ENCODE results near the gene FGD5. TPM values are rescaled to one million over a fixed set of nuclear protein-coding genes. Genes with fewer than 3 reads are reported as not detected.
A peak's percentile ranks its signal among the peaks of the same experiment; 100 is the strongest.

FGD5 gene
- polyA plus RNA-seq, 1 donor (not counting 4 experiments of a cell fraction or from before 2014, with no cell fraction given) = not detected

- no peak for DNase-seq (ENCODE audit: low read depth, low spot score)
- Histone ChIP-seq H3K9me1 (ENCODE audit: control insufficient read depth, extremely low read depth, insufficient read depth, low read length) (peaks cover 6% of the 10 kb centered on the region), H3K9me3 (ENCODE audit: control insufficient read depth, low read depth, low read length) (no peaks in the 10 kb centered on the region), H3K4me3 (ENCODE audit: control insufficient read depth in 2 of 3, extremely low read depth in 1 of 3, insufficient read depth in 2 of 3, low read depth in 1 of 3, low read length in 3 of 3) (peak within 1 kb of the TSS; percentile 86 to 97 (median 95)), H3K79me2 (ENCODE audit: control insufficient read depth, insufficient read depth, low read length) (peaks cover 67% of the 10 kb centered on the region), H3K4me2 (ENCODE audit: control insufficient read depth, extremely low read depth, insufficient read depth, low read depth, low read length) (peak within 1 kb of the TSS; percentile 92), H3K36me3 (ENCODE audit: control insufficient read depth in 2 of 2, extremely low read depth in 1 of 2, insufficient read depth in 2 of 2, low read length in 2 of 2) (peaks cover 6 to 14% of the 10 kb centered on the region in 2 experiments), H3K27ac (ENCODE audit: control insufficient read depth, insufficient read depth, low read length) (peak within 1 kb of the TSS; percentile 94), H3K9ac (ENCODE audit: control insufficient read depth, extremely low read depth, insufficient read depth, low read length) (peak within 1 kb of the TSS; percentile 96), H2AFZ (ENCODE audit: control insufficient read depth, low read length) (peak within 1 kb of the TSS; percentile 91), H3K27me3 (ENCODE audit: control insufficient read depth, extremely low read depth, insufficient read depth, low read length) (no peaks in the 10 kb centered on the region), H4K20me1 (ENCODE audit: control insufficient read depth, extremely low read depth, insufficient read depth, low read length) (no peaks in the 10 kb centered on the region), H3K4me1 (ENCODE audit: control insufficient read depth, extremely low read depth, insufficient read depth, low read length) (peaks cover 7% of the 10 kb centered on the region)
- dilution Hi-C loops (cut with MboI; ENCODE audit: extremely low pct_ligation_motif_present, low sequenced_read_pairs) = no loop called here
- FAIRE-seq = no peak
- no peak for TF ChIP-seq CTCF (optimal IDR thresholded peaks at IDR 0.05 in 1 of 3, IDR thresholded peaks at IDR 0.05 in 1 of 3, conservative IDR thresholded peaks at IDR 0.05 in 1 of 3; ENCODE audit: extremely low read depth in 1 of 3, insufficient read depth in 2 of 3, low read length in 3 of 3)
- no peak for TF ChIP-seq EZH2 (IDR thresholded peaks at IDR 0.05; ENCODE audit: low read length)
These were observed 128.5 kb downstream of the FGD5 start, which contains the start of gene NR2C2 for GRCh38 chr3:14947100-14947885. Gene NR2C2 (plus strand): TSS chr3:14947583. CDS start chr3:15003915, 56,332 bp downstream.

- Histone ChIP-seq H3K79me2 (ENCODE audit: control insufficient read depth, insufficient read depth, low read length) (peaks cover 74% of the 10 kb centered on the region), H4K20me1 (ENCODE audit: control insufficient read depth, extremely low read depth, insufficient read depth, low read length) (no peaks in the 10 kb centered on the region), H3K9me1 (ENCODE audit: control insufficient read depth, extremely low read depth, insufficient read depth, low read length) (peaks cover 6% of the 10 kb centered on the region), H3K4me3 (ENCODE audit: control insufficient read depth in 2 of 3, extremely low read depth in 1 of 3, insufficient read depth in 2 of 3, low read depth in 1 of 3, low read length in 3 of 3) (peak overlapping the region; percentile 86 to 97 (median 95)), H3K27ac (ENCODE audit: control insufficient read depth, insufficient read depth, low read length) (peak overlapping the region; percentile 94), H3K4me1 (ENCODE audit: control insufficient read depth, extremely low read depth, insufficient read depth, low read length) (peaks cover 7% of the 10 kb centered on the region), H3K27me3 (ENCODE audit: control insufficient read depth, extremely low read depth, insufficient read depth, low read length) (no peaks in the 10 kb centered on the region), H3K9me3 (ENCODE audit: control insufficient read depth, low read depth, low read length) (no peaks in the 10 kb centered on the region), H2AFZ (ENCODE audit: control insufficient read depth, low read length) (peak overlapping the region; percentile 91), H3K9ac (ENCODE audit: control insufficient read depth, extremely low read depth, insufficient read depth, low read length) (peak overlapping the region; percentile 96), H3K4me2 (ENCODE audit: control insufficient read depth, extremely low read depth, insufficient read depth, low read depth, low read length) (no peak overlapping the region), H3K36me3 (ENCODE audit: control insufficient read depth in 2 of 2, extremely low read depth in 1 of 2, insufficient read depth in 2 of 2, low read length in 2 of 2) (peaks cover 8 to 14% of the 10 kb centered on the region in 2 experiments)
- dilution Hi-C loops (cut with MboI; ENCODE audit: extremely low pct_ligation_motif_present, low sequenced_read_pairs) = no loop called here
- FAIRE-seq = no peak
- DNase-seq (ENCODE audit: low read depth, low spot score) = peak; percentile 55
- no peak for TF ChIP-seq CTCF (optimal IDR thresholded peaks at IDR 0.05 in 1 of 3, IDR thresholded peaks at IDR 0.05 in 1 of 3, conservative IDR thresholded peaks at IDR 0.05 in 1 of 3; ENCODE audit: extremely low read depth in 1 of 3, insufficient read depth in 2 of 3, low read length in 3 of 3)
- TF ChIP-seq EZH2 (IDR thresholded peaks at IDR 0.05; ENCODE audit: low read length) = no peak
These were observed 129.3 kb downstream of the FGD5 start for GRCh38 chr3:14947886-14948608.

All from keratinocyte (primary cell).